ENCODE measurements around the gene CHD2.

The CHD2 gene

GRCh38 chr15:92952458-92952850 is 52.3 kb downstream of the CHD2 start:
- H3K27me3 ChIP-seq (ENCODE audit: insufficient read depth, low read length): no peaks in the 10 kb centered on the region
- no peak overlapping the region for H3K4me3 ChIP-seq (ENCODE audit: low read length)
- H3K36me3 ChIP-seq (ENCODE audit: insufficient read depth, low read length): peaks cover 99% of the 10 kb centered on the region
- H3K9me3 ChIP-seq (ENCODE audit: low read length): peaks cover 28% of the 10 kb centered on the region
- H3K4me1 ChIP-seq (ENCODE audit: insufficient read depth, low read length): no peaks in the 10 kb centered on the region
- H2AFZ ChIP-seq (ENCODE audit: low read depth, low read length): no peak overlapping the region

- Histone ChIP-seq H3K4me1 (ENCODE audit: insufficient read depth, low read length) (no peaks in the 10 kb centered on the region), H3K36me3 (ENCODE audit: insufficient read depth, low read length) (peaks cover 98% of the 10 kb centered on the region)
Measured at GRCh38 chr15:92953566-92953965, 53.4 kb downstream of the CHD2 start.

GRCh38 chr15:92954002-92954401 is 53.9 kb downstream of the CHD2 start:
- Histone ChIP-seq H3K9me3 (ENCODE audit: low read length) (peaks cover 17% of the 10 kb centered on the region), H3K27me3 (ENCODE audit: insufficient read depth, low read length) (no peaks in the 10 kb centered on the region), H2AFZ (ENCODE audit: low read depth, low read length) (no peak overlapping the region), H3K4me3 (ENCODE audit: low read length) (no peak overlapping the region), H3K36me3 (ENCODE audit: insufficient read depth, low read length) (peaks cover 98% of the 10 kb centered on the region), H3K4me1 (ENCODE audit: insufficient read depth, low read length) (no peaks in the 10 kb centered on the region)

More at GRCh38 chr15:92953566-92953965, 53.4 kb downstream of the CHD2 start:
- no peak overlapping the region for H2AFZ ChIP-seq (ENCODE audit: low read depth, low read length)
- H3K4me3 ChIP-seq (ENCODE audit: low read length): no peak overlapping the region
- H3K9me3 ChIP-seq (ENCODE audit: low read length): peaks cover 19% of the 10 kb centered on the region
- H3K27me3 ChIP-seq (ENCODE audit: insufficient read depth, low read length): no peaks in the 10 kb centered on the region

- Histone ChIP-seq H3K4me1 (ENCODE audit: insufficient read depth, low read length) (no peaks in the 10 kb centered on the region), H3K27me3 (ENCODE audit: insufficient read depth, low read length) (no peaks in the 10 kb centered on the region), H2AFZ (ENCODE audit: low read depth, low read length) (no peak overlapping the region), H3K4me3 (ENCODE audit: low read length) (no peak overlapping the region), H3K36me3 (ENCODE audit: insufficient read depth, low read length) (peaks cover 98% of the 10 kb centered on the region), H3K9me3 (ENCODE audit: low read length) (peaks cover 13% of the 10 kb centered on the region)
Measured at GRCh38 chr15:92954578-92954977, 54.5 kb downstream of the CHD2 start.

GRCh38 chr15:92955706-92956105 is 55.6 kb downstream of the CHD2 start:
- Histone ChIP-seq H3K27me3 (ENCODE audit: insufficient read depth, low read length) (no peaks in the 10 kb centered on the region), H3K36me3 (ENCODE audit: insufficient read depth, low read length) (peaks cover 97% of the 10 kb centered on the region), H3K9me3 (ENCODE audit: low read length) (peaks cover 5% of the 10 kb centered on the region), H3K4me1 (ENCODE audit: insufficient read depth, low read length) (no peaks in the 10 kb centered on the region), H2AFZ (ENCODE audit: low read depth, low read length) (no peak overlapping the region), H3K4me3 (ENCODE audit: low read length) (no peak overlapping the region)

- no peaks in the 10 kb centered on the region for H3K27me3 ChIP-seq (ENCODE audit: insufficient read depth, low read length)
- no peaks in the 10 kb centered on the region for H3K4me1 ChIP-seq (ENCODE audit: insufficient read depth, low read length)
- peaks cover 95% of the 10 kb centered on the region for H3K36me3 ChIP-seq (ENCODE audit: insufficient read depth, low read length)
- peaks cover 8% of the 10 kb centered on the region for H3K9me3 ChIP-seq (ENCODE audit: low read length)
- H2AFZ ChIP-seq (ENCODE audit: low read depth, low read length): no peak overlapping the region
- H3K4me3 ChIP-seq (ENCODE audit: low read length): no peak overlapping the region
Measured at GRCh38 chr15:92958105-92958504, 58.0 kb downstream of the CHD2 start.

GRCh38 chr15:92959219-92959618 is 59.1 kb downstream of the CHD2 start:
- Histone ChIP-seq H3K9me3 (ENCODE audit: low read length) (peaks cover 8% of the 10 kb centered on the region), H3K36me3 (ENCODE audit: insufficient read depth, low read length) (peaks cover 94% of the 10 kb centered on the region), H2AFZ (ENCODE audit: low read depth, low read length) (no peak overlapping the region), H3K4me3 (ENCODE audit: low read length) (no peak overlapping the region), H3K4me1 (ENCODE audit: insufficient read depth, low read length) (no peaks in the 10 kb centered on the region), H3K27me3 (ENCODE audit: insufficient read depth, low read length) (no peaks in the 10 kb centered on the region)

- Histone ChIP-seq H3K4me3 (ENCODE audit: low read length) (no peak overlapping the region), H3K27me3 (ENCODE audit: insufficient read depth, low read length) (no peaks in the 10 kb centered on the region), H3K36me3 (ENCODE audit: insufficient read depth, low read length) (peaks cover 84% of the 10 kb centered on the region), H2AFZ (ENCODE audit: low read depth, low read length) (no peak overlapping the region), H3K4me1 (ENCODE audit: insufficient read depth, low read length) (no peaks in the 10 kb centered on the region), H3K9me3 (ENCODE audit: low read length) (peaks cover 8% of the 10 kb centered on the region)
Measured at GRCh38 chr15:92960996-92961681, 61.0 kb downstream of the CHD2 start.

GRCh38 chr15:92962914-92963313 is 62.8 kb downstream of the CHD2 start:
- Histone ChIP-seq H3K36me3 (ENCODE audit: insufficient read depth, low read length) (peaks cover 82% of the 10 kb centered on the region), H3K4me3 (ENCODE audit: low read length) (no peak overlapping the region), H3K4me1 (ENCODE audit: insufficient read depth, low read length) (no peaks in the 10 kb centered on the region), H2AFZ (ENCODE audit: low read depth, low read length) (no peak overlapping the region), H3K9me3 (ENCODE audit: low read length) (peaks cover 8% of the 10 kb centered on the region), H3K27me3 (ENCODE audit: insufficient read depth, low read length) (no peaks in the 10 kb centered on the region)

- Histone ChIP-seq H2AFZ (ENCODE audit: low read depth, low read length) (no peak overlapping the region), H3K4me1 (ENCODE audit: insufficient read depth, low read length) (no peaks in the 10 kb centered on the region), H3K36me3 (ENCODE audit: insufficient read depth, low read length) (peaks cover 83% of the 10 kb centered on the region), H3K27me3 (ENCODE audit: insufficient read depth, low read length) (no peaks in the 10 kb centered on the region), H3K4me3 (ENCODE audit: low read length) (no peak overlapping the region), H3K9me3 (ENCODE audit: low read length) (peaks cover 6% of the 10 kb centered on the region)
Measured at GRCh38 chr15:92963794-92964193, 63.7 kb downstream of the CHD2 start.

- H3K4me1 ChIP-seq (ENCODE audit: insufficient read depth, low read length): no peaks in the 10 kb centered on the region
- H2AFZ ChIP-seq (ENCODE audit: low read depth, low read length): no peak overlapping the region
- H3K27me3 ChIP-seq (ENCODE audit: insufficient read depth, low read length): no peaks in the 10 kb centered on the region
- no peak overlapping the region for H3K4me3 ChIP-seq (ENCODE audit: low read length)
- peaks cover 81% of the 10 kb centered on the region for H3K36me3 ChIP-seq (ENCODE audit: insufficient read depth, low read length)
- H3K9me3 ChIP-seq (ENCODE audit: low read length): no peaks in the 10 kb centered on the region
Measured at GRCh38 chr15:92968926-92969651, 69.0 kb downstream of the CHD2 start.

- no peaks in the 10 kb centered on the region for H3K27me3 ChIP-seq (ENCODE audit: insufficient read depth, low read length)
- H2AFZ ChIP-seq (ENCODE audit: low read depth, low read length): no peak overlapping the region
- no peaks in the 10 kb centered on the region for H3K4me1 ChIP-seq (ENCODE audit: insufficient read depth, low read length)
- peaks cover 88% of the 10 kb centered on the region for H3K36me3 ChIP-seq (ENCODE audit: insufficient read depth, low read length)
- H3K4me3 ChIP-seq (ENCODE audit: low read length): no peak overlapping the region
- H3K9me3 ChIP-seq (ENCODE audit: low read length): no peaks in the 10 kb centered on the region
Measured at GRCh38 chr15:92970656-92971055, 70.5 kb downstream of the CHD2 start.

- no peak overlapping the region for H3K4me3 ChIP-seq (ENCODE audit: low read length)
- no peaks in the 10 kb centered on the region for H3K4me1 ChIP-seq (ENCODE audit: insufficient read depth, low read length)
- H3K27me3 ChIP-seq (ENCODE audit: insufficient read depth, low read length): no peaks in the 10 kb centered on the region
- no peaks in the 10 kb centered on the region for H3K9me3 ChIP-seq (ENCODE audit: low read length)
- peaks cover 91% of the 10 kb centered on the region for H3K36me3 ChIP-seq (ENCODE audit: insufficient read depth, low read length)
- no peak overlapping the region for H2AFZ ChIP-seq (ENCODE audit: low read depth, low read length)
Measured at GRCh38 chr15:92971081-92971480, 71.0 kb downstream of the CHD2 start.
